HG03354 (cell line): ENCODE results near the gene GAREM1.
A peak's percentile ranks its signal among the peaks of the same experiment; 100 is the strongest.
"Not testable (repeated sequence)": the region's sequence is repeated elsewhere in the genome, so short reads cannot be mapped to it uniquely, and the experiment has no call there.

Experiments used
- ATAC-seq: cut with Tn5 transposase; IDR thresholded peaks from one replicate; pipeline ENCODE4 v1.9.1; 2021; ENCODE audit warnings: mild to moderate bottlenecking; ENCODE audit not compliant: unreplicated experiment, poor library complexity, severe bottlenecking

GAREM1 gene

GRCh38 chr18:32470714-32471633 is at the start of gene GAREM1:
Gene GAREM1 (minus strand): TSS chr18:32470882. CDS start chr18:32470428, 454 bp downstream.
- ATAC-seq = peak; percentile 96

GRCh38 chr18:32511147-32511546 is 40.5 kb upstream of the GAREM1 start:
- no peak for ATAC-seq

GRCh38 chr18:32509111-32509510 is 38.4 kb upstream of the GAREM1 start:
- ATAC-seq = no peak

GRCh38 chr18:32507093-32507492 is 36.4 kb upstream of the GAREM1 start:
- ATAC-seq = no peak

GRCh38 chr18:32502014-32502413 is 31.3 kb upstream of the GAREM1 start:
- no peak for ATAC-seq

GRCh38 chr18:32501242-32501641 is 30.6 kb upstream of the GAREM1 start:
- ATAC-seq = not testable (repeated sequence)

- ATAC-seq = no peak
Measured at GRCh38 chr18:32483002-32483401, 12.3 kb upstream of the GAREM1 start.

- ATAC-seq = no peak
Measured at GRCh38 chr18:32482117-32482516, 11.4 kb upstream of the GAREM1 start.

GRCh38 chr18:32480581-32480980 is 9.9 kb upstream of the GAREM1 start:
- no peak for ATAC-seq

- no peak for ATAC-seq
Measured at GRCh38 chr18:32478807-32479206, 8.1 kb upstream of the GAREM1 start.

GRCh38 chr18:32478317-32478716 is 7.6 kb upstream of the GAREM1 start:
- ATAC-seq = no peak

GRCh38 chr18:32476106-32476505 is 5.4 kb upstream of the GAREM1 start:
- no peak for ATAC-seq

GRCh38 chr18:32475069-32475468 is 4.4 kb upstream of the GAREM1 start:
- ATAC-seq = not testable (repeated sequence)

GRCh38 chr18:32473325-32473724 is 2.6 kb upstream of the GAREM1 start:
- no peak for ATAC-seq

GRCh38 chr18:32472841-32473240 is 2.2 kb upstream of the GAREM1 start:
- no peak for ATAC-seq

GRCh38 chr18:32470460-32470713 is 295 bp downstream of the GAREM1 start:
- ATAC-seq = no peak

GRCh38 chr18:32469691-32470459 is 807 bp downstream of the GAREM1 start:
- no peak for ATAC-seq

- no peak for ATAC-seq
Measured at GRCh38 chr18:32469190-32469651, 1.5 kb downstream of the GAREM1 start.

- no peak for ATAC-seq
Measured at GRCh38 chr18:32468147-32468845, 2.4 kb downstream of the GAREM1 start.

GRCh38 chr18:32461709-32462272 is 8.9 kb downstream of the GAREM1 start:
- ATAC-seq = no peak
